ENCODE data around the gene ST8SIA5.
A peak's percentile ranks its signal among the peaks of the same experiment; 100 is the strongest.

The ST8SIA5 gene

GRCh38 chr18:46623541-46623940, 133.3 kb downstream of the ST8SIA5 start:
- no peak for DNase-seq

GRCh38 chr18:46622999-46623398, 133.9 kb downstream of the ST8SIA5 start:
- DNase-seq: peak; percentile 43

DNA sequence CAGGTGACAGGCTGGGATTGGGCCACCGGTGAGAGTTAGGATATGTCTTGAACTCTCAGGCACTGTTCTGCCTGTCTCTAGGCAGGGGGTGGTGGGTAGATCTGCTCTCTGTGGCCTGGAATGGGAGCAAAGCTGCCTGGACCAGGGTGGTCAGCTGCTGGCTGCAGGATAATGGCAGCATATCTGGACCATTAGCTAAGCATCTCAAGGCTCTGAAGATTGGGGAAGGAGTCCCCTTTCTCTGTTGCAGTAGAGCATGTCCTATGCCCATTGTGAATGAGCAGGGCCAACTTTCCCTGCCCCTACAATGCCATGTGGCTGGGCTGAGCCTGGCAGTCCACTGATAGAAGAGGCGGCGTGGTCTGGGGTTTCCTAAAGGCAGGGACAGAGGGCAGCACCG, 134.4 kb downstream of the ST8SIA5 start:
- no peak for DNase-seq

- no peak for DNase-seq
Observed at GRCh38 chr18:46621871-46622270, 135.0 kb downstream of the ST8SIA5 start.

GRCh38 chr18:46621111-46621766, 135.6 kb downstream of the ST8SIA5 start:
- DNase-seq: no peak

DNA sequence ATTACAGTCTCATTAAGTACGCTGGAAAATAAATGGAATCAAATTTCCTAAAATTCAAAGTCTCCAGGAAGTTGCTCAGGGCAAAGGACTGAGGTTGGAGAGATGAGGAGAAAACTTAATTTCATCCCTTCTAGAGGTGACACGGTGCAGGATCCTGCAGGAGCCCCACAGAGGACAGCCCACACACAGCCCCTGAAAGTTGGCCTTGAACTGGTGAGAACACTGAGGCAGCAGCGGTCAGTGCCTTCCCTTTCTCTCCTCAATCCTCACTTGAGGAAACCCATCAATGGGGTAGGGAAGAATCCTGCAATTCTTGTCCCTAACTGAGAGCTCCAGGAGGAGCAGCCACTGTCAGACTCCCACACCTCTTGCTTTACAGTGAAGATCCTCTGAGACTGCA, 137.3 kb downstream of the ST8SIA5 start:
- DNase-seq: no peak

All from NCI-H69 (cell line).